ENCODE measurements around the gene ALS2. TPM values are rescaled to one million over a fixed set of nuclear protein-coding genes. Genes with fewer than 3 reads are reported as not detected.
"Not testable (repeated sequence)": the region's sequence is repeated elsewhere in the genome, so short reads cannot be mapped to it uniquely, and the experiment has no call there.

The ALS2 gene
- 22.9 TPM for total RNA-seq

DNA sequence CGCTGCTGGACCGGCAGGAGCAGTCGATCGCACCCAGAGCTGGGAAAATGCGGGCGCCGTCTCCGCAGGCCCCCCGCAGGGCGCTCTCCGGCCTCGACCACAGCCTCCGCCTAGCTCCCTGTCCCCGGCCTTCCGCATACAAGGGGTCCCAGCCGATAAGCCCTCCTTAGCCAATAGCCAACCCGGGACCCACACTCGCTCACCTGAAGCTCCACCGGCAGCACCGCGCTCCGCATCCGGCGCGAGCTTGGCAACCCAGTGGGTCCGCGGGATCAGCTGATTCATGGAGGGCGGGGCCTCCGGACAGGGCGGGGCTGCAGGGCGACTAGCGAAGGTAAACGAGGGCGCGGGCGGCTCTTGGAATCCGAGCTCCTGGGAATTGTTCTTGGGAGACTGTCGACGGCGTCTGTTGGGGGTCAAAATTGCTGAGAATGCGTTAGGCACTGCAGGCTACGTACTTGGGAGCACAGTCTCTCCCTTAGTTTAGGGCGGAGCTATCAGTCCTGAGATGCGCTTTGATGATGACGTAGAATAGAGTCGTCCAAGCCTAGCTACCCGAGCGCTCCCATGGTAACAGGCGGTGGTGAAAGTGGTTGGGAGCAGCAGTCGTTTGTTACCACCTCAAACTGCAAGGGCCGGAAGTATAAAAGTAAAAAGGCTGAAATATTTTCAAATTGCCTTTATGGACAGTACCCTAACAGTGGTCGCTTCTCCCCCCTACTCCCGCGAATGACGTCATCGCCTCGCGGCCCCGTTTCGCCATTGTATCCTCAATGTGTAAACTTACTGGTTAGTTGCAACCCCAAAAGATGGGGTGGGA lies at the start of gene ALS2:
TSS of gene ALS2 (minus strand) at position 260 of the 820 bp plus-strand sequence. CDS start 12,048 bp downstream, outside the sequence.
- DNase-seq: peak; percentile 98

DNA sequence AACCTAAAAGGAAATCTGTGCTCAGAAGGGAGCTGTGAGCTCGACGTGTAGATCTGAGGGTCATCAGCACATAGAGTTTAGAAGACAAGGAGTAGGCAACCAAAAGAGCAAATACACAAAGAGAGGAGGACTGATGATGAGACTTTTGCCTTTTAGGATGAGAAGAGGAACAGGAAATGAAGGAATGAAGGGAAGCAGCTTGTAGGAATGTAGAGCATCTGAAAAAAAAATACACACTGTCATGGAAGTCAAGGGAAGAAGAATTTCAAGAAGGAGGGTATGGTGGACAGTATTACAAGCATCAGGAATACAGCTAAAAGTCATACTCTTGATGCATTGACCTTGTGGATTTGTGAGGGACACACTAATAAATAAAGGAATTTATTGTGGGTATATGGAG lies 47.5 kb upstream of the ALS2 start:
- no peak for DNase-seq

- no peak for DNase-seq
Observed at GRCh38 chr2:201827621-201828020, 46.9 kb upstream of the ALS2 start.

GRCh38 chr2:201824212-201824611 lies 43.5 kb upstream of the ALS2 start:
- DNase-seq: no peak

DNA sequence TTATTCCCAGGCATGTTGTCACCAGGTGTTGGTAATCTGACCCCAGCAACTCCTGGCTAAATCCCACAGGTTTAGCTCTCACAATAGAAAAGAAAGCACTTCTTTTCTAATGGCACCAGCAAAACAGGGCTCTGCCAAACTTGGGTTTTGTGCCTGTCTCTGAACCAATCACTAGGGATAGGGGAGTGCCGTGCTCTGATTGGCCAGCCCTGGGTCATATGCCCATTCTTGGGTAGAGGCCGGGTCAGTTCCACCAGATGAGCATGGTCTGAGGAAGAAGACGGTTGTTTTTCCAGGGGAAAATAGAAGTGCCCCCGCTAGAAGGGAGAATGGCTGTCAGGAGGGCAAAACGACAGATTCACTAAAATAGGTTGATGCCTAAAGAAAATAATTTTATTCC lies 40.3 kb upstream of the ALS2 start:
- no peak for DNase-seq

DNA sequence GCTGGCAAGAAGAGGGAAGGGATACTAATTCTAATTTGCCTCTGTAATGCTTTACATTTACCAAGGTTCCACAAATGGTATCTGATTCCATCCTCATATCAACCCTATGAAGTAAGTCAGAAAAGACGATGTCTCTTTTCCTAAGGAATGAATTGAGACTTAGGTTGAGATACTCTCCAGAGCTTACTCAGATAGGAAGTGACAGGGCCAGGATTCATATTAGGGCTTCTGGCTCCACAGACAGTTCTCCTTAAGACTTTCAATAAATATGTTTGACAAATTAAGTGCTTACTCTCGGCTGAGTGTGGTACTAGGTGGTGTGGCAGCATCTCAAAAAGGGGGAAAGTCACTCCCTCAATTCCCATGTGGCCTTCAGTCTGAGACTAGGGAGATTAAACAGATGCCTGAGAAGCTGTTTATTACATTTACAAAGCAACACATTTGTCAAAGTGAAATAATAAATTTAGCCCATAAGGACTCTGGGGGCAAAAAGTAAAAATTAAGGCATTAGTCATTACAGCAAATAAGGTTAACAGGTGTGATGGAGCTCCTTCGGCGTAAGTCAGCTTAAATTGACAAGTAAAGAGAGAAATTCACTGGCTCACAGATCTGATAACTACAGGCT lies 39.8 kb upstream of the ALS2 start:
- no peak for DNase-seq

GRCh38 chr2:201816657-201817575 lies 36.2 kb upstream of the ALS2 start:
- DNase-seq: no peak

DNA sequence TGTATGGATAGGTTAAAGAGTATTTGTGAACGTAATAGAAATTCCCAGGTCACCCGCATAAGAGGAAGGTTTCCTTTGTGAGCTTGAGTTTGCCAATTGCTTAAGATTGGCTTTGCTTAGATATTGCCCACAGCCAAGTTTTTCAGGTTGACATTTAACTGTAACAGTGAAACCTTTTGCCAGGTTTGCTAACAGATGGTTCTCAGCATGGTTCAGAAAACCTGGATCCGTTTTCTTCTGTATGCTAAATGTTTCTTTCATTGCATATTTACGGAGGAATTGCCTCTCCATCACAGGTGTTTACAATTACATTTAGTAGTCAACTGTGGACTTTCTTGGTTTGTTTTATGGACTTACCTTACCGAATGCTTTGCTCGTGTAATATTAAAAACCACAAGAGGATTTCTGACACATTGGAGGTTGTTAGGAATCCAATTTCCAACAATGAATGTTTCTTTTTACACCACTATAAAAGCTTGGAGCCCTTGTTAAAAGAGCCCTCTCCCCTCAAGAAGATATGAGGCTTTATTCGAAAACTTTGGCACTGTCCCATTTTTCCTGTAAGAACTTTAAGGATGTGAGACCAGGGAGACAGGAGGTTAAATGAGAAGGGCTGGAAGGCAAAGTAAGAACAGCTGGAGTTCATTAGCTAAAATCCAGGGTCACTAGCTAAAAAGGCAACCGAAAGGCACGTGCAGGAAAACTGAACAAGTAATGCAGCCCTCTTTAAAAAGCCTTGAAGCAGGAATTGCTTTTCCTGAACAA lies 33.4 kb upstream of the ALS2 start:
- DNase-seq: peak; percentile 13

DNA sequence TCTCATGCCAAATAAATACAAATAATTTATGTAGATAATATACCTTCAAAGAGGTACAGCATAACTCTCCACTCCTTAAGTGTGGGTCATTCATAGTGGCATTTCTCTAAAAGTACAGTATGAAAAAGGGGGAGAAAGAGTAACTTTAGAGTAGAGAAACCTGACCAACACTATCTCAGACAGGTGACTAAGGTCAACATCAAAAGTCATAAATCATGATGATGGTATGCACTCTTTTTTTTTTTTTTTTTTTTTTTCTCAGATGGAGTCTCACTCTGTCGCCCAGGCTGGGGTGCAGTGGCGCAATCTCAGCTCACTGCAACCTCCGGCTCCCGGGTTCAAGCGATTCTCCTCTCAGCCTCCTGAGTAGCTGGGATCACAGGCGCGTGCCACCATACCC lies 29.9 kb upstream of the ALS2 start:
- DNase-seq: not testable (repeated sequence)

- DNase-seq: no peak
Observed at GRCh38 chr2:201809633-201810032, 28.9 kb upstream of the ALS2 start.

- no peak for DNase-seq
Observed at GRCh38 chr2:201808027-201808426, 27.3 kb upstream of the ALS2 start.

- DNase-seq: peak; percentile 68
Observed at GRCh38 chr2:201807452-201807999, 26.8 kb upstream of the ALS2 start.

DNA sequence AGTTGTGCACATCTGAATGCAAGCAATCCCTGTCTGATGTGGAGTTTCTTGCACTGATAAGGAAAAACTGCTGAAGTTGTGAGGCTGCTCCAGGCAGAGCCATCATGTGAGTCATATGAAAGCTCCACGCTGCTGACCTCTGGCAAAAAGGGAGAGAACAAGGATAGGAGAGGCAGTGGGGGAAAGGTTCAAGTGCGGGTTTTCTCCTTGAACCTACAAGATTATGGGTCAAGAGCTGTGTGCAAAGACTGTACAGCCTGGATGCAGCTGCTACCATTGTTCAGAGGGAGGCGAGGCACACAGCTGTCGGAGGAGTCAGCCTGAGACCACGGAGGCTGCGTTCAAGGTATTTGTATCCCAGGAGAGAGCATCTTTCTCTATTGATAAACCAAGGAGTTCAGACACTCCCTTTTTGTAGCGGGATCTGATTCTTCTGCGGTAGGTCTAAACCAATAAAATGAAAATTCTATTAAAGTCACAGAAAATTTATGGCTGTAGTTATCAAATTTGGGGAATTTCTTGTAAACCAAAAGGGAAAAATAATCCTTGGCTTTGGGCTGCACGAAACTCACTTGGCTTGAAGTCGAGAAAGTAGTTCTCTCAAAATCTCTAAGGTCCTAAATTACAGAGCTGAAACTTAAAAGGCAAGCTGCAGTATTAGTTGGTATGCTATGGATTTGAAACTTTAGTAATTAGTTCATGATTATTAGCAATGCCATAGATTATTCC lies 25.9 kb upstream of the ALS2 start, which contains the start of gene CDK15:
TSS of gene CDK15 (plus strand) at position 96 of the 729 bp plus-strand sequence. CDS start at position 224, 128 bp downstream.
- DNase-seq: peak; percentile 68

DNA sequence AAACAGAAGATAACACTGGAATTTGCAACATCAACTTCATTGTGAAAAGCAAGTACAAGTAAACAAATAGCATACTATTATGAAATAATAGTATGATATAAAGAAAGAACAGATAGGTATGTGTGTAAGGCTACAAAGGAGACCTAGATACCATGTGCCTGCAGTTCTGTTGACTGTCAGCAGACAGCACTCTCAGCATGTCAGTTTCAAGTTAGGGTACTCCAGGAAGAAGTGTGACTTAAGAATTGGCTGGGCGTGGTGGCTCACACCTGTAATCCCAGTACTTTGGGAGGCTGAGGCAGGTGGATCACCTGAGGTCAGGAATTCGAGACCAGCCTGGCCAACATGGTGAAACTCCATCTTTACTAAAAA lies 18.2 kb upstream of the ALS2 start:
- not testable (repeated sequence) for DNase-seq

GRCh38 chr2:201798252-201798913 lies 17.6 kb upstream of the ALS2 start:
- DNase-seq: no peak

- no peak for DNase-seq
Observed at GRCh38 chr2:201797175-201797840, 16.6 kb upstream of the ALS2 start.

GRCh38 chr2:201796478-201796865 lies 15.7 kb upstream of the ALS2 start:
- no peak for DNase-seq

DNA sequence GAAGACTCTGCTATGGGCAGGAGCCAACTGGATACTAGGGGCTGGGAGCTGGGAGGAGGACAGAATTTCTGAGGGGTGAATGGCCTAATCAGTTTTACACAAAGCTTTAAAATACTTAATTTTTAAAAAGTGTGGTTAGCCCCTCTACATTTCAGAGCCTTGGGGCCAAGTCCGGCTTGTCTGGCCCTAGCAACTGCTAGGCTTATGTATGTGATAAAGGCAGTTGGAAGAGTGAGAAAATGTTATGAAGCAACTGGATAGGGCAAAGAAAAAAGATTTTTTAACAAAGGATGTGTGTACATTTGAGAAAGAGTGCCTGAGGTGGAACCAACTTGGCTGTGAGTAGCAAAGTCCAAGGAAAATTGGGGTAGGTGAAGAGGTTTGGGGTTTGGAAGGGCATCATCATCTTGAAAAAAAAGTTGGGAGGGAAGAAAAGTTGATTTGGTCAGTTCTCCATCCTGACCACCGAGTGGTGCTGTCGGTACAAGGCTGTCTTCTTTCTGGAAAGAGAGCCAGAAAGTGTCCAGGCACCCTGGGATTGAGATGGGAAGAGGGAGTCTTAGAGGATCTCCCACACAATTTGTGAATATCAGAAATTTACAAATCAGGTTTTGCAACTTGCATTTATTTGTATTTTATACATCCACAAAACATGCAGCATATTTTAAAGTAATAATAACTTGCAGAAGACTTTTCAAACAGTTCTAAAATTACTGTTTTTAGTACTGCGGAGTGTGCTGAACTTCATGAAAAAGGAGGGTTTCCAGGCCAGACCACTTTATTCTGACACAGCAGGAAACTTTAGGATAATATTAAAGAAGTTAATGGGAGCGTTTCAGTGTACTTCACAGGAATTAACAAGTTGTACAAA lies 15.1 kb upstream of the ALS2 start:
- DNase-seq: no peak

DNA sequence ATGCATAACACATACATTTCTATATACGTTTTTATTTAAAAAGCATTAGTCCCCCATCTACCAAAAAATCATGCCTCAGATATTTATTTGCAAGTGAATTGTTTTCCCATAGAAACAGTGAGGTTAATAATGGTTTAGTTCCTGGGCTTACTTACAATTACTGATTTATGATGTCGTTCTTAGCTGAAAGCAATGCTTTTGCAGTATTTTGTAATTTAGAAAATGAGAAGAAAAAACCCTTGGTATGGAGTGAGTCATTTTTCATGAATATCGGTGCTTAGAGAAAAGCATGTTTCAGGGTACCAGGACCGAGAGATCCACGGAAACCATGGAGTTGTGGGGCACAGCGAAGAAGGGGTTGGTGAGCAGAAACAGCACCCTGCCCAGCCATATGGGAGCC lies 13.6 kb upstream of the ALS2 start:
- no peak for DNase-seq
